Endothelial cell of hepatic sinusoid (primary cell): ENCODE data around the gene CEP112.

Experiments used
- in situ Hi-C: cut with HindIII; loops from 2 replicates; pipeline ENCODE4 v1.10.0; 2017; ENCODE audit warnings: low sequenced_read_pairs

The CEP112 gene

GRCh38 chr17:66002063-66002585 is 189.8 kb downstream of the CEP112 start:
- in situ Hi-C loops, result no loop called here

GRCh38 chr17:66000216-66000615 is 191.7 kb downstream of the CEP112 start:
- in situ Hi-C loops, result no loop called here

- in situ Hi-C loops, result loop anchor here (25.0 kb wide), 1 partner anchor 686 kb away; no protein-coding TSS in a partner anchor
These were observed 193.3 kb downstream of the CEP112 start for GRCh38 chr17:65998675-65999074.

GRCh38 chr17:65994679-65995078 is 197.3 kb downstream of the CEP112 start:
- in situ Hi-C loops, result loop anchor here (25.0 kb wide), 1 partner anchor 682 kb away; no protein-coding TSS in a partner anchor

- in situ Hi-C loops, result loop anchor here (25.0 kb wide), 1 partner anchor 682 kb away; no protein-coding TSS in a partner anchor
These were observed 197.8 kb downstream of the CEP112 start for GRCh38 chr17:65994114-65994513.

- in situ Hi-C loops, result loop anchor here (25.0 kb wide), 1 partner anchor 678 kb away; no protein-coding TSS in a partner anchor
These were observed 201.3 kb downstream of the CEP112 start for GRCh38 chr17:65990593-65990992.

- in situ Hi-C loops, result loop anchor here (25.0 kb wide), 1 partner anchor 676 kb away; no protein-coding TSS in a partner anchor
These were observed 203.5 kb downstream of the CEP112 start for GRCh38 chr17:65988451-65988850.

- in situ Hi-C loops, result loop anchor here (25.0 kb wide), 1 partner anchor 676 kb away; no protein-coding TSS in a partner anchor
These were observed 203.9 kb downstream of the CEP112 start for GRCh38 chr17:65987988-65988387.

GRCh38 chr17:65985571-65985970 is 206.4 kb downstream of the CEP112 start:
- in situ Hi-C loops, result loop anchor here (25.0 kb wide), 1 partner anchor 673 kb away; no protein-coding TSS in a partner anchor

- in situ Hi-C loops, result loop anchor here (25.0 kb wide), 1 partner anchor 672 kb away; no protein-coding TSS in a partner anchor
These were observed 207.6 kb downstream of the CEP112 start for GRCh38 chr17:65984299-65984698.

- in situ Hi-C loops, result loop anchor here (25.0 kb wide), 1 partner anchor 667 kb away; no protein-coding TSS in a partner anchor
These were observed 213.1 kb downstream of the CEP112 start for GRCh38 chr17:65978871-65979270.

- in situ Hi-C loops, result loop anchor here (25.0 kb wide), 1 partner anchor 665 kb away; no protein-coding TSS in a partner anchor
These were observed 214.9 kb downstream of the CEP112 start for GRCh38 chr17:65977041-65977440.

GRCh38 chr17:65975878-65976277 is 216.1 kb downstream of the CEP112 start:
- in situ Hi-C loops, result loop anchor here (25.0 kb wide), 1 partner anchor 664 kb away; no protein-coding TSS in a partner anchor

- in situ Hi-C loops, result no loop called here
These were observed 218.7 kb downstream of the CEP112 start for GRCh38 chr17:65973237-65973636.

- in situ Hi-C loops, result no loop called here
These were observed 224.6 kb downstream of the CEP112 start for GRCh38 chr17:65967372-65967771.

GRCh38 chr17:65966072-65966695 is 225.7 kb downstream of the CEP112 start:
- in situ Hi-C loops, result no loop called here

GRCh38 chr17:65963179-65963578 is 228.8 kb downstream of the CEP112 start:
- in situ Hi-C loops, result no loop called here

GRCh38 chr17:65959630-65960029 is 232.3 kb downstream of the CEP112 start:
- in situ Hi-C loops, result no loop called here

GRCh38 chr17:65956814-65957213 is 235.1 kb downstream of the CEP112 start:
- in situ Hi-C loops, result no loop called here

GRCh38 chr17:65954148-65954449 is 237.8 kb downstream of the CEP112 start:
- in situ Hi-C loops, result no loop called here

- in situ Hi-C loops, result no loop called here
These were observed 238.4 kb downstream of the CEP112 start for GRCh38 chr17:65953316-65954147.
